Measurements from ENCODE around the gene RAB20.

DNA sequence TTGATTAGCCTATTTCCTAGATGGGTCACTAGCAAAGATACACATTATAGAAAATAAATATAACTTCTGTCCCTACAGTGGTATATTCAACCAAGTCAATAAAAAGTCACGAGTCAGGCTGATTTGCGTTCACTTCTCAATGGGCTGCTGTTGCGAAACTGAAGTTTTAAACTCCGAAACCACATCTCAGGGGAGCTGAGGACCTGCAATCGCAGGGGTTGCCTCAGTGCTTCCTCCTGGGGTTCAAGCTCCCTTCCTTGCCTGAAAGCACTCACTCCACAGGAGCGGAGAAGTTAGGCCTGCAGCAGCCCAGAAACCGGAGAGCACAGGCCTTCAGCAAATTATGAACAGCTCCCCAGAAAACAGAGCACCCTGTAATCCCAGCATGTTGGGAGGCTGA is 39.6 kb downstream of the RAB20 start:
- TF ChIP-seq GATA2 (IDR thresholded peaks at IDR 0.05; ENCODE audit: low read depth, low read length) = no peak
- no peak for TF ChIP-seq GATA3 (IDR thresholded peaks at IDR 0.05; ENCODE audit: low read depth, low read length)

All from SH-SY5Y (cell line).